GM23338 (cell line): ENCODE measurements around the gene EMP2. TPM values are rescaled to one million over a fixed set of nuclear protein-coding genes. Genes with fewer than 3 reads are reported as not detected.

Source experiments
- ATAC-seq: fragments of 200-7000 bp; cut with Tn5 transposase; 3 replicates; pipeline ENCODE4 v1.9.1; 2020
- DNase-seq: peaks from one replicate; pipeline ENCODE4 v3.0.0-alpha.2; 2015; ENCODE audit warnings: low spot score
- H2AFZ ChIP-seq: fragments of 200-600 bp; sonication (generic); 2 replicates; pipeline ENCODE4 v1.8.0; 2016; ENCODE audit warnings: antibody characterized with exemption, mild to moderate bottlenecking, moderate library complexity
- H3F3A ChIP-seq: fragments of 200-600 bp; sonication (generic); replicated peaks from 2 replicates; pipeline ENCODE4 v1.8.0; 2017; ENCODE audit warnings: antibody characterized with exemption, mixed run types, low read depth
- H3K27ac ChIP-seq: fragments of 200-600 bp; sonication (generic); 2 replicates; pipeline ENCODE4 v1.6.1; 2016; ENCODE audit warnings: low read depth
- H3K27me3 ChIP-seq: fragments of 200-600 bp; sonication (generic); 2 replicates; pipeline ENCODE4 v1.8.0; 2016; ENCODE audit warnings: mild to moderate bottlenecking, mixed run types, moderate library complexity; ENCODE audit not compliant: insufficient read depth
- H3K36me3 ChIP-seq: fragments of 200-600 bp; sonication (generic); 2 replicates; pipeline ENCODE4 v1.8.0; 2016; ENCODE audit warnings: mild to moderate bottlenecking; ENCODE audit not compliant: insufficient read depth
- H3K4me1 ChIP-seq: fragments of 200-600 bp; sonication (generic); 2 replicates; pipeline ENCODE4 v1.8.0; 2016; ENCODE audit warnings: mild to moderate bottlenecking, moderate library complexity; ENCODE audit not compliant: insufficient read depth
- H3K4me2 ChIP-seq: fragments of 200-600 bp; sonication (generic); 2 replicates; pipeline ENCODE4 v1.7.1; 2017; ENCODE audit warnings: mixed run types
- H3K4me3 ChIP-seq: fragments of 200-600 bp; sonication (generic); 2 replicates; pipeline ENCODE4 v1.6.1; 2016; ENCODE audit warnings: mixed run types
- H3K79me2 ChIP-seq: fragments of 200-600 bp; sonication (generic); replicated peaks from 2 replicates; pipeline ENCODE4 v1.8.0; 2017; ENCODE audit warnings: mild to moderate bottlenecking; ENCODE audit not compliant: insufficient read depth
- H3K9me2 ChIP-seq: fragments of 200-600 bp; sonication (generic); 2 replicates; pipeline ENCODE4 v1.8.0; 2017; ENCODE audit not compliant: insufficient read depth
- H4K20me1 ChIP-seq: fragments of 200-600 bp; sonication (generic); replicated peaks from 2 replicates; pipeline ENCODE4 v1.8.0; 2017; ENCODE audit warnings: mild to moderate bottlenecking; ENCODE audit not compliant: insufficient read depth
- H3K27ac Mint-ChIP-seq: 2 replicates; pipeline ENCODE4 v1.8.0; 2020; ENCODE audit warnings: inconsistent platforms, mild to moderate bottlenecking, moderate library complexity, mixed read lengths
- H3K27me3 Mint-ChIP-seq: 3 replicates; pipeline ENCODE4 v1.8.0; 2022; ENCODE audit warnings: low read depth, mild to moderate bottlenecking, moderate library complexity, mixed read lengths, inconsistent platforms; ENCODE audit not compliant: insufficient read depth, poor library complexity
- H3K36me3 Mint-ChIP-seq: 3 replicates; pipeline ENCODE4 v1.8.0; 2021; ENCODE audit warnings: low read depth, mild to moderate bottlenecking, inconsistent platforms, moderate library complexity, mixed read lengths
- H3K4me1 Mint-ChIP-seq: 3 replicates; pipeline ENCODE4 v1.8.0; 2020; ENCODE audit warnings: mild to moderate bottlenecking, inconsistent platforms, mixed read lengths
- H3K4me3 Mint-ChIP-seq: 3 replicates; pipeline ENCODE4 v1.8.0; 2021; ENCODE audit warnings: moderate library complexity, mild to moderate bottlenecking, inconsistent platforms, mixed read lengths
- H3K9me3 Mint-ChIP-seq: 3 replicates; pipeline ENCODE4 v1.8.0; 2020; ENCODE audit warnings: moderate library complexity, mild to moderate bottlenecking, inconsistent platforms, mixed read lengths
- CREB1 ChIP-seq: fragments of 250-450 bp; sonication (Bioruptor Pico); IDR thresholded peaks from 2 replicates; pipeline ENCODE4 v1.5.0; 2020; ENCODE audit warnings: low read depth, mild to moderate bottlenecking, moderate library complexity
- CTCF ChIP-seq, 2 experiments: fragments of 200-600 bp in 1 of 2; sonication (generic) in 1 of 2; conservative IDR thresholded peaks; 2 replicates each; pipeline versions ENCODE4 v1.5.1 to v1.6.1; 2016 to 2017; ENCODE audit warnings: antibody characterized with exemption in 2 of 2, low read depth in 2 of 2, mild to moderate bottlenecking in 2 of 2, moderate library complexity in 1 of 2
- ETS1 ChIP-seq: IDR thresholded peaks from 2 replicates; pipeline ENCODE4 v1.6.1; 2016; ENCODE audit warnings: antibody characterized with exemption
- EZH2 ChIP-seq: fragments of 200-600 bp; sonication (generic); IDR thresholded peaks from one replicate; pipeline ENCODE4 v1.8.0; 2017; ENCODE audit warnings: antibody characterized with exemption, mild to moderate bottlenecking, low read depth; ENCODE audit not compliant: unreplicated experiment
- EZH2phosphoT487 ChIP-seq: fragments of 200-600 bp; sonication (generic); IDR thresholded peaks from one replicate; pipeline ENCODE4 v1.8.1; 2018; ENCODE audit warnings: antibody characterized with exemption; ENCODE audit not compliant: unreplicated experiment
- JUNB ChIP-seq: IDR thresholded peaks from one replicate; pipeline ENCODE4 v1.6.1; 2016; ENCODE audit warnings: antibody characterized with exemption; ENCODE audit not compliant: unreplicated experiment
- NANOG ChIP-seq: IDR thresholded peaks from 2 replicates; pipeline ENCODE4 v1.6.1; 2016; ENCODE audit warnings: antibody characterized with exemption, borderline replicate concordance
- POLR2AphosphoS5 ChIP-seq: IDR thresholded peaks from 2 replicates; pipeline ENCODE4 v1.6.1; 2016; ENCODE audit warnings: antibody characterized with exemption, low read depth
- REST ChIP-seq: IDR thresholded peaks from one replicate; pipeline ENCODE4 v1.6.1; 2018; ENCODE audit warnings: antibody characterized with exemption; ENCODE audit not compliant: unreplicated experiment
- STAT1 ChIP-seq: IDR thresholded peaks from one replicate; pipeline ENCODE4 v1.6.1; 2016; ENCODE audit warnings: antibody characterized with exemption; ENCODE audit not compliant: unreplicated experiment
- ZNF114 ChIP-seq: fragments of 250-450 bp; sonication (Bioruptor Pico); IDR thresholded peaks from 2 replicates; pipeline ENCODE4 v1.5.0; 2020; ENCODE audit warnings: mild to moderate bottlenecking, moderate library complexity
- ZNF331 ChIP-seq: fragments of 250-450 bp; sonication (Bioruptor Pico); IDR thresholded peaks from 2 replicates; pipeline ENCODE4 v1.5.0; 2020; ENCODE audit warnings: low read depth, mild to moderate bottlenecking, moderate library complexity
- ZNF462 ChIP-seq: fragments of 250-450 bp; sonication (Bioruptor Pico); IDR thresholded peaks from 2 replicates; pipeline ENCODE4 v1.5.0; 2020; ENCODE audit warnings: mild to moderate bottlenecking, moderate library complexity
- polyA plus RNA-seq: library from polyadenylated mRNA; unstranded; fragments of >200 nt; fragmentation: Nextera tagmentation; extraction: Ambion mirVana; gene quantifications from 2 replicates; pipeline ENCODE4 v1.2.1, GENCODE V29; 2016
- total RNA-seq: library from RNA; depleted of rRNA; stranded (reverse); fragments of >200 nt; shearing (Covaris generic); gene quantifications from 2 replicates; pipeline ENCODE4 v1.2.3, GENCODE V29; 2014

EMP2 gene
- total and polyA plus RNA-seq, 2 experiments from 2014 or later = 7.3 to 40.1 TPM

GRCh38 chr16:10485159-10485558 is 95.2 kb downstream of the EMP2 start:
- no peak for ATAC-seq
- DNase-seq = no peak
- Histone ChIP-seq H2AFZ (no peak overlapping the region), H3K36me3 (peaks cover 6% of the 10 kb centered on the region; the same call in 1 of the 2 replicates), H3F3A (no peaks in the 10 kb centered on the region), H3K9me2 (no peaks in the 10 kb centered on the region), H3K4me2 (no peak overlapping the region), H4K20me1 (no peaks in the 10 kb centered on the region), H3K4me3 (no peak overlapping the region), H3K79me2 (no peaks in the 10 kb centered on the region), H3K4me1 (peaks cover 4% of the 10 kb centered on the region; the same call in 1 of the 2 replicates), H3K27me3 (no peaks in the 10 kb centered on the region), H3K27ac (no peak overlapping the region)
- TF ChIP-seq ZNF331 (CRISPR knock-in tag) (no peak), POLR2AphosphoS5 (no peak), ZNF462 (no peak), ETS1 (no peak), CTCF (conservative IDR thresholded peaks at IDR 0.05; ENCODE audit: low read depth in 2 of 2) (no peak), EZH2 (no peak), ZNF114 (no peak), EZH2phosphoT487 (no peak), CREB1 (CRISPR knock-in tag) (no peak), NANOG (no peak), STAT1 (no peak), REST (no peak), JUNB (no peak)
- Mint-ChIP-seq H3K9me3 (peaks cover 35% of the 10 kb centered on the region), H3K36me3 (peaks cover 49% of the 10 kb centered on the region), H3K4me3 (no peak overlapping the region), H3K27me3 (no peaks in the 10 kb centered on the region), H3K27ac (no peak overlapping the region), H3K4me1 (no peaks in the 10 kb centered on the region)
